Body of pancreas (tissue), 4 donors: ENCODE measurements around the gene ATG4B.

Experiments used
- POLR2A ChIP-seq, 3 donors: fragments of 450-650 bp; IDR thresholded peaks; one replicate each; pipeline ENCODE4 v1.6.1; 2016; ENCODE audit warnings: antibody characterized with exemption in 3 of 3, mild to moderate bottlenecking in 2 of 3
- TF ChIP-seq, protein P1 (sequence below), 7 experiments: fragments of 450-650 bp in 4 of 7; fragments of 200-600 bp in 3 of 7; sonication (generic) in 3 of 7; IDR thresholded peaks; one replicate each; pipeline ENCODE4 v1.5.1; 2016 to 2019; ENCODE audit warnings: antibody characterized with exemption in 7 of 7

DNA sequence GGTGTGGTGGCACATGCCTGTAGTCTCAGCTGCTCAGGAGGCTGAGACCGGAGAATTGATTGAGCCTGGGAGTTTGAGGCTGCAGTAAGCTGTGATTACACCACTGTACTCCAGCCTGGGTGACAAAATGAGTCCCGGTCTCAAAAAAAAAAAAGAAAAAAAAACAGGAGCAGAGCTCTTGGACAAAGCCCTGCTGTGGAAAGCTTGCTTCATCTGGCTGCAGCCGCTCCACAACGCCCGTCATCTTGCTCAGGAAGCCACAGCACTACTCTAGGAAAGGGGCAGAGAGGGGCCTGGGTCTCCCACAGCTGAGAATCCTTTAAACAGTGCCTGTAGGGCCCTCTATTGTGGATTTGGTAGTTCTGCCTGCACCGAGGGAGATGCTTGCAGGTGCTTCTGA lies 11.0 kb downstream of the ATG4B start:
- TF ChIP-seq, protein P1, sequence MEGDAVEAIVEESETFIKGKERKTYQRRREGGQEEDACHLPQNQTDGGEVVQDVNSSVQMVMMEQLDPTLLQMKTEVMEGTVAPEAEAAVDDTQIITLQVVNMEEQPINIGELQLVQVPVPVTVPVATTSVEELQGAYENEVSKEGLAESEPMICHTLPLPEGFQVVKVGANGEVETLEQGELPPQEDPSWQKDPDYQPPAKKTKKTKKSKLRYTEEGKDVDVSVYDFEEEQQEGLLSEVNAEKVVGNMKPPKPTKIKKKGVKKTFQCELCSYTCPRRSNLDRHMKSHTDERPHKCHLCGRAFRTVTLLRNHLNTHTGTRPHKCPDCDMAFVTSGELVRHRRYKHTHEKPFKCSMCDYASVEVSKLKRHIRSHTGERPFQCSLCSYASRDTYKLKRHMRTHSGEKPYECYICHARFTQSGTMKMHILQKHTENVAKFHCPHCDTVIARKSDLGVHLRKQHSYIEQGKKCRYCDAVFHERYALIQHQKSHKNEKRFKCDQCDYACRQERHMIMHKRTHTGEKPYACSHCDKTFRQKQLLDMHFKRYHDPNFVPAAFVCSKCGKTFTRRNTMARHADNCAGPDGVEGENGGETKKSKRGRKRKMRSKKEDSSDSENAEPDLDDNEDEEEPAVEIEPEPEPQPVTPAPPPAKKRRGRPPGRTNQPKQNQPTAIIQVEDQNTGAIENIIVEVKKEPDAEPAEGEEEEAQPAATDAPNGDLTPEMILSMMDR (IDR thresholded peaks at IDR 0.05) = no peak
- TF ChIP-seq POLR2A (IDR thresholded peaks at IDR 0.05) = no peak
